ENCODE results near the gene MRPS25. TPM values are rescaled to one million over a fixed set of nuclear protein-coding genes. Genes with fewer than 3 reads are reported as not detected.
"Not testable (repeated sequence)": the region's sequence is repeated elsewhere in the genome, so short reads cannot be mapped to it uniquely, and the experiment has no call there.

The MRPS25 gene
- total RNA-seq, 1 donor from 2014 or later = 48.8 TPM

DNA sequence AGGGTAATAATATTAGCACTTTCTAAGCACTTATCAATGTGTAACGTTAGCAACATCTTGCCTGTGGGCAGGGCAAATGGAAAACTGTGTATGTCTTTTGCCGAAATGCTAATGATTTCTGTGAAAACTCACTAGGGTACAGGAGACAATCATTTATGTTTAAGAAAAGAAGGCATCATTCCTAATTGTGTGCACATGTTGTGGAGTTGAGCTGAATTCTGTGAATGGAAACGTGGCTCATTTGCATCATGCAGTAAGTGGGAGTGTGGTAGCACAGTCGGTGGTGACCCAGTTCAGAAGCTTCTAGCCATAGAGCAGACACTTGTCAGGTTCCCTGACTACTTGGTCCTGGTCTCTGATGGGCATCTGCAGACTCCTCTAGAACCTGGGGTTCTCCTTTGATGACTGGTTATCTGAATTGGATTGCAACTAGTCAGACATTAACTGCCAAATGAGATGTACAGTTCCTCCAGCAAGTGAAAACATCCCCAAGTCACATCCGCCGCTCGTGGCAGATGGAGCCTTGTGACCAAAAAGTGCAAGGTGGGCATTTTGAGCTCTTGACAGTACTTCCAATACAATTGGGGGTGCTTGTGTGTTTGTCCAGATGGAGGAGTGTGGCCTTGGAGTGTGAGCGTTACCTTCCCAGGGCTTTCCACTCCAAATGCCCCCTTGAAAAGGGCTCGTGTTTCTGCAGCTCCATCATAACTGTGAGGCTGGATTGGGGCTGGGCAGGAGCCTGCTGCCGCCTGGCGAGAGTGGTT, 21.5 kb downstream of the MRPS25 start:
- no peak for DNase-seq (ENCODE audit: low spot score)

DNA sequence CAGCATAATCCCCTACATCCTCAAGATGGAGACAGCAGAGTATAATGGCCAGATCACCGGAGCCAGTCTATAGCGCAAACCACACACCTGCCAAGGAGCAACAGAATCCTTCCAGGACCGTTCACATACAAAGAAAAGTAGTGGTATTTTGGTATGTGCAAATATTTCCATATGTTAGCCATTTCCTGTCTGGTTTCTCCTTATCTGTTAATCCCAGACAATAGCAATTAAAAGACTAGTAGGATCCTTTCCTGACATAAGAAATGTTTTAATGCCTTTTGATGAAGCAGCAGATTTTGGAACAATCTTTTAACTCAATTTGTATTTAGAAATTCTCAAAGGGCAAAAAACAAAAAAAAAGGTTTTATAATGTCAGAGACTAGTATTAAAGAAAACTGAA, 22.2 kb downstream of the MRPS25 start:
- no peak for DNase-seq (ENCODE audit: low spot score)

DNA sequence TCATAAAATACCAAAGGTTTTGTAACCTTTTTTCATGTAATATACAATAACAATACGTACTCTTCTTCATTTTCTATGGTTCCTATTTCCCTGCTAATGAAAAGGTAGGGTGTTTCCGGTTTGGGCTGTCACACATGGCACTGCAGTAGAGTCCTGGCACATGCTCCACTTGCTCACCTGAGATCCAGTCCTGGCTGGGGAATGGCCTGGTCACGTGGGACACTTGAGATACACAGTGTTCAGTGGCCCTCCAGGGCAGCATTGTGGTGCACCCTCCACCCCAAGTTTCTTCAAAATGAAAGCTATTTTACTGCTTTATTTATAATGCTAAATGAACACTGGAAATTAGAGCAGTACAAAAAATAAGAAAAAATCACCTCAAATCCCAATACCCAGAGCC, 23.2 kb downstream of the MRPS25 start:
- no peak for DNase-seq (ENCODE audit: low spot score)

DNA sequence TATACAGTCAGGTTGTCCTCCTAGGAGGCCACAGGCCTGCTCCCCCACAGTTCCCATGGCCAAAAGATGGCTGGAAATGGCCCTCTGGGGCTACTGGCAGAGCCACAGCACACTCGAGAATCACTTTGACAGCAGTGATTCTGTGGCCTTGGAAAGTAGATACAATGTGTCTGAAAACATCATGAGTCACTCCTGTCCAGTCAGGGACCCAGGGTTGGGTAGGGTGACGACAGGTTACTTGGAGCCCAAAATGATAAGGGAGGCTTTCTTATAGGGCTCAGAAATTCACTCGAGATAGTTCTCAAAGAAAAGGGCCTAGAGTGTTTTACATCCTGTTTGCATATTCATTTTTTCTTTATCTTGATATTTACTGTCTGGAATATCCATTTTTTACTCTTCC, 24.3 kb downstream of the MRPS25 start:
- no peak for DNase-seq (ENCODE audit: low spot score)

DNA sequence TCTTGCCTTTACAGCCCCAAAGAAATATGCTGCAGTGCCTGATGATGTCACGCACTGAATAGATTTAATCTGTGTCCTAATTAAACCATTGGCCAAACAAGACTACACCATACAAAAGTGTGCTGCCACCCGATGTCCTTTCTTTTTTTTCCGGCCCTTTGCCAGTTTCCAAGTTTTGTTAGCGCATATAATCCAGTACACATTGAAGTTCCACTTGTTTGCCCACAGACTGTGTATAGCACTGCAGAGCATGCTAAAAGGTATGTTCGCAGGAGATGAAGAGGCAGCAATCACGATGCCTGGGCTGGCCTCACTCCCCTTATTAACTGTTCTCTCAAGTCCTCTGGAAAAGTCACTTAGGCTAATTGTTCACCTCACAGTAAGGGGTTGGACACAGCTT, 26.8 kb downstream of the MRPS25 start:
- no peak for DNase-seq (ENCODE audit: low spot score)

DNA sequence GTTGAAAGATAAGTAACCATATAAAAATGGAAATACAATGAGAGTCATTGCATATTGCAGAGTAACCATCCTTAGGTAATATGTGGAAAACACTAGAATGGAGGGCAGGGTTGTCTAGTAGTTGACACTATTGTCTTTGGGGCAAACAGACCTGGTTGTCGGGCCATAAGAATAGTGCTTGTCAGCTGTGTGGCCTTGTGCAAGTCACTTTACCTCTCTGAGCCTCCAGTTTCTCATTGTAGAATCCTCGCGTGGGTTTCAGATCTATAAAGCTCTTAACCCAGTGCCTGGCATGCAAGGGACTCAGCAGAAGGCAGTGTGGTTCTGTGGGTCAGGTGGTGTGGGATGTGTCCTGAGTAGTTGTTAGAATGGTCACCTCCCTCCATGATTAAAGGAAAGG, 32.0 kb downstream of the MRPS25 start:
- no peak for DNase-seq (ENCODE audit: low spot score)

DNA sequence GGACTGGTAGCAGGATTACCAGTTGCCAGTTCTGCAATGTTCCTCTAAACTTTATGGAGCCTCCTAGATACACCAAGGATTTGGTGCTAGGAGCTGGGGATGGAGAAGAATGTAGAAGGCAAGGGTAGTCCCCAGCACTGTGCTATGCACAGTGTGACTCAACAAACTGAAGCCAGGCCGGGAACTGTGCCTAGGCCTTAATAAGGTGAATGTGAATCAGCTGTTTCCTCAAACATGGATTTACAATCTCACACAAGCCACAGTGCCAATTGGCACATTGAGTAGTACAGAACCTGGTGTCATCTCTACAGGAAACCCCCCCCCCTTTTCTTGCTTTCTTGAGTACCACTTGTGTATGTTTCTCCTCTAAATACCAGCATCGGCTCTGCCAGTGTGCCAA, 32.5 kb downstream of the MRPS25 start:
- no peak for DNase-seq (ENCODE audit: low spot score)

DNA sequence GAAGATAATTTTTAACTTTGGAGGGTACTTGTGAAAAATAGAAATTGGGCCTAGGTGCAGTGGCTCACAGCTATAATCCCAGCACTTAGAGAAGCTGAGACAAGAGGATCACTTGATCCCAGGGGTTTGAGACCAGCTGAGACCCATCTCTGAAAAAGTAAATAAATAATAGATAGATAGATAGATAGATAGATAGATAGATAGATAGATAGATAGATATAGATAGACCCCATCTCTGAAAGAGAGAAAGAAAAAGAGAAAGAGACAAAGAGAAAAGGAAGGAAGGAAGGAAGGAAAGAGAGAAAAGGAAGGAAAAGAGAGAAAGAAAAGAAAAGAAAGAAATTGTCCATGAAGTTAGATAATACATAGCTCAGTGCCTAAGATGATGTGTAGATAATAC, 35.5 kb downstream of the MRPS25 start:
- no peak for DNase-seq (ENCODE audit: low spot score)

DNA sequence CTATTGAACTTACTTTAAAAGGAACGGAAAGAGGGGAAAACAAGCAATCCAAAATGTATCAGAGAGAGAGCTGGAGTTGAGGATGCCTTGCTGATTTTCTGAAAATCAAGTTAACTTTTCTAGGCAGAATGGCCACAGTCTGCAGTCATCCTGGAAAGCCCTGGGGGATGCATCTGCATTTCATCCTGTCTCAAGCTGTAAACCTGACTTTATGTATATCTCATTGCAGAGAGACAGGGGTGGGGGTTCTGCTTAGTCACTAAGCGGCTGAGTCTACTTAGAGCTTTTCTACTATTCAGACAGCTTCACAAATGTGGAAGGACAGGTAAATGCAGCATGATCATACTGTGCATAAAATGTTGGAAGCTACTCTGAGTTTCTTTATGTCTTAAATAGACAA, 41.4 kb downstream of the MRPS25 start:
- no peak for DNase-seq (ENCODE audit: low spot score)

DNA sequence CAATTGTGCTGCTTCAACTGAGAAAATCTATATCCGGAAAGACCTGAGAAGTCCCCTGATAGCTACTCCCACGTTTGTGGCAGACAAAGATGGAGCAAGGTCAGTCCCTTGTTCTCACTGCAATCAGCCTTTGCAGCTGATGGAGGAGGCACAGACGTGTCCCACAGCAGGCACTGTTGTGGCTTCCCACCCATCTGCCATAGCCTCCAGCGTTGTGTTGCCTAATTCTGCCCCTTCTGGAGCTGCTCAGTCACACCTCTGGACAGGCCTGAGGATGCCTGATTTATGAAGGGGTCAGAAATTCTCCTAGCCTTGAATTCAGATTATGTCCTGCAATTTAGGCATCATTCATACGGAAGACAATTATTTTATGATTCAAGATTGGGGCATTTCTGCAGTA, 41.9 kb downstream of the MRPS25 start:
- no peak for DNase-seq (ENCODE audit: low spot score)

DNA sequence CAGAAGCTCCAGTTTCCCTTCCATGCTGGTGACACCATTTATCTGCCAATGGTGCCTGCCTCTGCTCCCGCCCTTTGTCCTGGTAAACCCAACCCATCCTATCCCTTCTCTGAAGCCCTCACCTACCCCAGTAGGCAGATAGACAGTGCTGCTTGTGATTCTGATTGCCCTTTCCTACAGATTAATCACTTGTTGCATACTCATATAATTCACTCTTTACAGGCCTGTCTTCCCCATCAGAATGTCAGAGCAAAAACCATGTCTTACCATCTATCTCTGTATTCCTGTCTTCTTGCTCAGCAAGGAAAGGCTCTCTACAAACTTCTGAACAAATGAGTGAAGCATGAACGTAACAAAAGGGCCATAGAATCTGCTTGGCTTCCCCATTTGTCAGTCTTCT, 47.9 kb downstream of the MRPS25 start:
- no peak for DNase-seq (ENCODE audit: low spot score)

DNA sequence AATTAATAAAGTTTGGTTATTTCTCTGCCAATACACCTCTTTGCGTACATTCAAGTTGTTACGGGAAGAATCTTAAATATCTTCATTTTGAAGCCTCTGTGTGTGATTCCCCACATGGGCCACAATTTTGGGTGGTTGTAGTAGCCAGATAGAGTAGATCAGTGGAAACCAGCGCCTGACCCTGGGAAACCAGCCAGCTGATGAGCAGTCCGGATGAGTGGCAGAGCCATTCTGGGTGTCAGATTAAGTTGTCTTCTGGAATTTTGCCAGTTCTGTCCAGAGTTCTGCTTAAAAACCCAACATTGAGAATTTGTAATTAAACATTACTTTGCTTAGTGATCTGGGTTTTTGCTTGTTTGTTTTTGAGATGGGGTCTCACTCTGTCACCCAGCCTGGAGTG, 49.7 kb downstream of the MRPS25 start:
- DNase-seq (ENCODE audit: low spot score) = no peak

DNA sequence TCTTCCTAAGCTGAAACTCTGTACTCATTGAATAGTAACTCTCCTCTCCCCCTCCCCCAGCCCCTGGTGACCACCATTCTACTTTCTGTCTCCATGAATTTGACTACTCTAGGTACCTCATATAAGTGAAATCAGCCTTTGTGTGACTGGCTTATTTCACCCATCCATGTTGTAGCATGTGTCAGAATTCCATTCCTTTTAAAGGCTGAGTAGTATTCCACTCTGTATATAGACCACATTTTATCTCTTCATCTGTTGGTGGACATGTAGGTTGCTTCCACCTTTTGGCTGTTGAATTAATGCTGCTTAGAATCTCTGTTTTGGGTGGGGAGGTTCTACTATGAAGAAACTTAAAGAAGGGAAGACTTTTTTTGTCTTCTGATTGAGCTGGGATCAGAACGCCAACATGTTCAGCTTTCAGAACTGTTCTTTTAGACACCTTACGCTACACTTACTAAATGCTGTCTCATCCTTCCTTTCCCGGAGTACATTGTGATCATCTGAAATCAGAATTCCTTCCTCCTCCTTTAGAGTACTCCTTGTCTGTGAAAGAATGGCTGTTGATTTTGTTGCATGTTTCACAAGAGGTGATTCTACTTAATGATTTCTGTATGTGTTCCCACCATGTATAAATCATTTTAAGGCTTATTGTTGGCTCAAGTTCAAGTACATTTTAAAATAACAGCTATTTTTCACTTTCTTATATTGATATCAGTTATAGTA, 50.3 kb downstream of the MRPS25 start:
- DNase-seq (ENCODE audit: low spot score) = no peak

DNA sequence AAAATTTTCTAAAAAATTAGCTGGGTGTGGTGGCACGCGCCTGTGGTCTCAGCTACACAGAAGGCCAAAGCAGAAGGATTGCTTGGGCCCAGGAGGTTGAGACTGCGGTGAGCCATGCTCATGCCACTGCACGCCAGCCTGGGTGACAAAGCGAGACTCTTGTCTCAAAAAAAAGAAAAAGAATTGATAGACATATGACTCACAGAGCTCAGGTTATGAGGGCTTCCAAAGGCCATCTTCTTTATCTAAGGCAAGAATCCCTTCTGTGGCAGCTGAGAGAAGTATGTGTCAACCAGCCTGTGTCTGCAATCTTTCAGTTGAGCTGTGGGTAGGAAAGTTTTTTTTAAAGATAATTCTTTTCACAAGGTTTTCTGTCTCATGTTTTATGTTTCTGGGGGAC, 53.9 kb downstream of the MRPS25 start:
- no peak for DNase-seq (ENCODE audit: low spot score)

DNA sequence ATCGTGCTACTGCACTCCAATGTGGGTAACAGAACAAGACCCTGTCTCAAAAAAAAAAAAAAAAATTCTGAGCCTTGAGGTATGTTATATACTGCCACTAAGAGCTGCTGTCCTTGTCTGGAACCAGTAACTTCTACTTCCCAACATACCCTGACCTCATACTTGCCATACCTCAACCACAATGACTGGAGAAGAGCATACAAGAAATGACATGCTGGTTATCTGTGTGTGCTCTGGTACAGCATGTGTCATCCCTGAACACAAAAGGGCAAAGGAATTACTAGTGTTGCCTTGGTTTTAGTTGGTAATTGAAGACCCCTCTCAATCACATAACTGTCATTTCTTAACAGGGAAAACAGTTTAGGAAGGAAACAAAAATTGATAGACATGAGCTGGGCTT, 54.5 kb downstream of the MRPS25 start:
- DNase-seq (ENCODE audit: low spot score) = no peak

DNA sequence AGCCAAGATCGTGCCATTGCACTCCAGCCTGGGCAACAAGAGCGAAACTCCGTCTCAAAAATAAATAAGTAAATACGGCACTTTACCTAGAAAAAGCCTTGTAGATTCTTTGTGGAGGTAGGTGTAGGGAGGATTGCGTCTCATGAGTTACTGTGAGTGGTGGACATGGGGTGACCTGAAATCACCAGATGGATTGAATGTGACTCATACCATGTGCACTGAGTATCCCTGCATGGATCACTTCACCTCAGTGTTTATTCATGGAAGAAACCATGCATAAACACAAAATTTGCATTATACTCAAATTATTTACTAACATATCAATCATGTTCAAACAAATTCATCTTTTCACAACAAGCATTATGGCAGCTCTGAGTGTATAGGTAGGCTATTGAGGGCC, 55.9 kb downstream of the MRPS25 start:
- no peak for DNase-seq (ENCODE audit: low spot score)

DNA sequence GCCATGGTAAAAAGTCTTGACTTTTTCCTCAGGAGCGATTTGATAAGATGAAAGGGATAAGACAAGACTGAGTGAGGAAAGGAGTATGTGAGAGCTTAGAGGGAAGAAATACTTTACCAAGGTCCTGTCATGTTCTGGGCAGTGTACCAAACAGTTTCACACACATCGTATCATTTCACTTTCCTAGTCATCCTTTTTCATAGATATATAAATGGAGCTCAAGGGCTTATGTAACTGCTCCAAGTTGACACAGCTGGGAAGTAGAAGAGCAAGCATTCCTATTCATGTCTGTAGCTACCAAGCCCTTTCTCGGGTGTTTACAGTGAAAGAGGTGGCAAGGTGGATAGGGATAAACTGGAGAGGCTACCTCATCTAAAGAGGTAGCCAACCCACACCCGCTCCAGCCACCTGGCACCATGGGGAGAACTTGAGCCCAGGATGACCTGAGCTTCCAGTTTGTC, 57.4 kb downstream of the MRPS25 start:
- no peak for DNase-seq (ENCODE audit: low spot score)

DNA sequence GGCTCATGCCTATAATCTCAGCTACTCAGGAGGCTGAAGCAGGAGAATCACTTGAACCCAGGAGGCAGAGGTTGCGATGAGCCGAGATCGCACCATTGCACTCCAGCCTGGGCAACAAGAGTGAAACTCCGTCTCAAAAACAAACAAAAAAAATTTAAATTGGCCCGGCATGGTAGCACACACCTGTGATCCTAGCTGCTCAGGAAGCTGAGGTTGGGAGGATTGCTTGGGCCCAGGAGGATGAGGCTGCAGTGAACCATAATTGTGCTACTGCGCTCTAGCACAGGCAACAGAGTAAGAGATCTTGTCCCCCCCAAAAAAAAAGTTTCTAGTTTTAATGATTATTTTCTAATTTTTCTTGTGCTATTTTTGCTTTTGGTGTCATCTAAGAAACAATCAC, 65.9 kb downstream of the MRPS25 start:
- DNase-seq (ENCODE audit: low spot score) = not testable (repeated sequence)

Other genes starting within 250 kb of the MRPS25 start
- gene FGD5, start 246.4 kb downstream of the MRPS25 start, total RNA-seq = 62.5 TPM
- 52.6 TPM for gene NR2C2, start 117.7 kb downstream of the MRPS25 start, total RNA-seq
- 19.2 TPM for gene RBSN, start 33.8 kb upstream of the MRPS25 start, total RNA-seq
- gene CAPN7, start 140.9 kb upstream of the MRPS25 start, total RNA-seq = 46.1 TPM

All from mucosa of gallbladder (tissue), 1 donor.